ENCODE data around the gene SPEM1.

DNA sequence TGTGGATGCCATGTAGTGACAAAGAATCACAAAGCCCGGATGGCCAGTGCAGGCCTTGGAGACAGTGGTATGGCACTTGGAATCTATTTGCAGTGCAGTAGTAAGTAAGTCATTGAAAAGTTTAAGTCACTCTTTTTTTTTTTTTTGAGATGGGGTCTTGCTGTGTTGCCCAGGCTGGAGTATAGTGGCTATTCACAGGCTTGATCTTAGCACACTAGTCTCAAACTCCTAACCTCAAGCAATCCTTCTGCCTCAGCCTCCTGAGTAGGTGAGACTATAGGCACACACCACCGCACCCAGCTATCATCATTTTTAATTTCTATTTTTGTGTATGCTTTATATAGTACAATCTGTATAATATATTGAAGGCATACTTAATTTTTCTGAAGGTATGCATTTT, 21.5 kb upstream of the SPEM1 start:
- no peak for TF ChIP-seq RCOR1 (conservative IDR thresholded peaks at IDR 0.05; ENCODE audit: low read depth, low read length)
- no peak for TF ChIP-seq RAD51 (IDR thresholded peaks at IDR 0.05)
- TF ChIP-seq IRF4 (IDR thresholded peaks at IDR 0.05; ENCODE audit: low read depth, low read length) = no peak
- no peak for TF ChIP-seq POLR2AphosphoS5 (IDR thresholded peaks at IDR 0.05; ENCODE audit: low read length)
- no peak for TF ChIP-seq POLR2A (IDR thresholded peaks at IDR 0.05; ENCODE audit: low read depth, low read length)
- TF ChIP-seq, protein P1, sequence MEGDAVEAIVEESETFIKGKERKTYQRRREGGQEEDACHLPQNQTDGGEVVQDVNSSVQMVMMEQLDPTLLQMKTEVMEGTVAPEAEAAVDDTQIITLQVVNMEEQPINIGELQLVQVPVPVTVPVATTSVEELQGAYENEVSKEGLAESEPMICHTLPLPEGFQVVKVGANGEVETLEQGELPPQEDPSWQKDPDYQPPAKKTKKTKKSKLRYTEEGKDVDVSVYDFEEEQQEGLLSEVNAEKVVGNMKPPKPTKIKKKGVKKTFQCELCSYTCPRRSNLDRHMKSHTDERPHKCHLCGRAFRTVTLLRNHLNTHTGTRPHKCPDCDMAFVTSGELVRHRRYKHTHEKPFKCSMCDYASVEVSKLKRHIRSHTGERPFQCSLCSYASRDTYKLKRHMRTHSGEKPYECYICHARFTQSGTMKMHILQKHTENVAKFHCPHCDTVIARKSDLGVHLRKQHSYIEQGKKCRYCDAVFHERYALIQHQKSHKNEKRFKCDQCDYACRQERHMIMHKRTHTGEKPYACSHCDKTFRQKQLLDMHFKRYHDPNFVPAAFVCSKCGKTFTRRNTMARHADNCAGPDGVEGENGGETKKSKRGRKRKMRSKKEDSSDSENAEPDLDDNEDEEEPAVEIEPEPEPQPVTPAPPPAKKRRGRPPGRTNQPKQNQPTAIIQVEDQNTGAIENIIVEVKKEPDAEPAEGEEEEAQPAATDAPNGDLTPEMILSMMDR (IDR thresholded peaks at IDR 0.05 in 2 of 3, conservative IDR thresholded peaks at IDR 0.05 in 1 of 3; ENCODE audit: control insufficient read depth in 2 of 3, extremely low read depth in 1 of 3, insufficient read depth in 1 of 3, low read depth in 3 of 3, low read length in 3 of 3) = no peak
- TF ChIP-seq SMAD1 (IDR thresholded peaks at IDR 0.05; ENCODE audit: low read depth, partially characterized antibody) = no peak
- TF ChIP-seq BRCA1 (IDR thresholded peaks at IDR 0.05; ENCODE audit: low read depth, low read length) = no peak
- TF ChIP-seq SP1 (IDR thresholded peaks at IDR 0.05; ENCODE audit: low read depth, low read length) = no peak
- no peak for TF ChIP-seq JUND (IDR thresholded peaks at IDR 0.05; ENCODE audit: low read depth, low read length)
- TF ChIP-seq NFYA (IDR thresholded peaks at IDR 0.05; ENCODE audit: borderline replicate concordance, low read depth, low read length) = no peak
- TF ChIP-seq NFYB (IDR thresholded peaks at IDR 0.05; ENCODE audit: insufficient read depth, low read depth, low read length) = no peak
- no peak for TF ChIP-seq SIN3A (IDR thresholded peaks at IDR 0.05; ENCODE audit: low read depth, low read length)
- no peak for TF ChIP-seq WRNIP1 (IDR thresholded peaks at IDR 0.05; ENCODE audit: borderline replicate concordance, low read depth, low read length)

Data from GM12878 (cell line).